ENCODE results near the gene MYO1B. TPM values are rescaled to one million over a fixed set of nuclear protein-coding genes. Genes with fewer than 3 reads are reported as not detected.

Gene MYO1B
- total RNA-seq, 1 experiment from 2014 or later = 241 TPM

DNA sequence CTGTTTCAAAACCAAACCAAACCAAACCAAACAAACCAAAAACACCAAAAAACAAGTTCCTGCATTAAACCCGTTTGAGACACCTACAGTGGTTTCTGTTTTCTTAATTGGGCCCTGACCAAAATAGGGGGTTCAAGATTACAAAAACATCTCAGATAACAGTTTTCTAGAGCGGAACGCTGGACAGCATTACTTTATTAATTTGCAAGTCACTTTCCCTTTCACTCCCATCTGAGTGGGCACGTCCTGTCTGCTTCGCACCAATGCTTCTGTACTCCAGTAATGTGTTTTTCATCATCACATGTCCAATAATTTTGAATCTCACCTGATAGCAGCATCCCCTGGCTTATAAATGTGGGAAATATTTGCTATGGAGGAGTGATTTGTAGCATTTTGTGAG, 11.7 kb upstream of the MYO1B start:
- no peaks in the 10 kb centered on the region for H3K9me3 Mint-ChIP-seq (ENCODE audit: unreplicated experiment)
- CTCF ChIA-PET = no interaction called here
- intact Hi-C loops (cut with micrococcal nuclease) = no loop called here
- DNase-seq (ENCODE audit: unreplicated experiment) = no peak
- H3K27me3 Mint-ChIP-seq (ENCODE audit: insufficient read depth, unreplicated experiment) = no peaks in the 10 kb centered on the region
- TF ChIP-seq, protein P1, sequence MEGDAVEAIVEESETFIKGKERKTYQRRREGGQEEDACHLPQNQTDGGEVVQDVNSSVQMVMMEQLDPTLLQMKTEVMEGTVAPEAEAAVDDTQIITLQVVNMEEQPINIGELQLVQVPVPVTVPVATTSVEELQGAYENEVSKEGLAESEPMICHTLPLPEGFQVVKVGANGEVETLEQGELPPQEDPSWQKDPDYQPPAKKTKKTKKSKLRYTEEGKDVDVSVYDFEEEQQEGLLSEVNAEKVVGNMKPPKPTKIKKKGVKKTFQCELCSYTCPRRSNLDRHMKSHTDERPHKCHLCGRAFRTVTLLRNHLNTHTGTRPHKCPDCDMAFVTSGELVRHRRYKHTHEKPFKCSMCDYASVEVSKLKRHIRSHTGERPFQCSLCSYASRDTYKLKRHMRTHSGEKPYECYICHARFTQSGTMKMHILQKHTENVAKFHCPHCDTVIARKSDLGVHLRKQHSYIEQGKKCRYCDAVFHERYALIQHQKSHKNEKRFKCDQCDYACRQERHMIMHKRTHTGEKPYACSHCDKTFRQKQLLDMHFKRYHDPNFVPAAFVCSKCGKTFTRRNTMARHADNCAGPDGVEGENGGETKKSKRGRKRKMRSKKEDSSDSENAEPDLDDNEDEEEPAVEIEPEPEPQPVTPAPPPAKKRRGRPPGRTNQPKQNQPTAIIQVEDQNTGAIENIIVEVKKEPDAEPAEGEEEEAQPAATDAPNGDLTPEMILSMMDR (IDR thresholded peaks at IDR 0.05; ENCODE audit: unreplicated experiment) = no peak
- BruUV-seq (replicated peaks) = no TSS peak
- POLR2A ChIA-PET = no interaction called here
- no peaks in the 10 kb centered on the region for H3K36me3 Mint-ChIP-seq (ENCODE audit: insufficient read depth, unreplicated experiment)
- no peak overlapping the region for H3K27ac Mint-ChIP-seq (ENCODE audit: low read depth, unreplicated experiment)
- no peak overlapping the region for H3K4me3 Mint-ChIP-seq (ENCODE audit: unreplicated experiment)
- peaks cover 13% of the 10 kb centered on the region for H3K4me1 Mint-ChIP-seq (ENCODE audit: insufficient read depth, unreplicated experiment)

DNA sequence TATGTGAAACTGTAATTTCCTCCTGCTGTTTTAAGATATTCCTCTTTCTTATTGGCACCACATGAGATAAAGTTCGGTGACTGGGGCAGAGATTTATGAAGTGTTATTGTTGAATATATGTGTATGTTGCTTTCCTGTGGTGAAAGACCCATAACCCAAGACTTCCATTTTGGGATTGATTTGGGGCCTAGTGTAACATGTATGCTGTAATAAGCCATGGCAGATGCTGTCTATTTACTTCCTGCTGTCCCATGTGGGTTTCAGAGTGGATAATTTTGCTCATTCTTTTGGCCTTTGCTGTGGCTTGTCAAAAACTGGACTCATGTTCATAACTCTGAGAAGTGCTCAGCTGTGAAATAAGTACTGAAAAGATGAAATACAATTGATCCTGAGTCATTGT, 10.8 kb upstream of the MYO1B start:
- Mint-ChIP-seq H3K9me3 (ENCODE audit: unreplicated experiment) (no peaks in the 10 kb centered on the region), H3K27me3 (ENCODE audit: insufficient read depth, unreplicated experiment) (no peaks in the 10 kb centered on the region), H3K27ac (ENCODE audit: low read depth, unreplicated experiment) (no peak overlapping the region), H3K4me1 (ENCODE audit: insufficient read depth, unreplicated experiment) (peaks cover 6% of the 10 kb centered on the region), H3K4me3 (ENCODE audit: unreplicated experiment) (no peak overlapping the region), H3K36me3 (ENCODE audit: insufficient read depth, unreplicated experiment) (no peaks in the 10 kb centered on the region)
- intact Hi-C loops (cut with micrococcal nuclease) = no loop called here
- POLR2A ChIA-PET = no interaction called here
- BruUV-seq (replicated peaks) = no TSS peak
- no peak for DNase-seq (ENCODE audit: unreplicated experiment)
- CTCF ChIA-PET = interaction anchor here (0.6 to 0.9 kb wide), 4 partner anchors 63 to 282 kb away, joined by 3 to 4 read pairs (median 4); no protein-coding TSS in a partner anchor
- TF ChIP-seq, protein P1 (IDR thresholded peaks at IDR 0.05; ENCODE audit: unreplicated experiment) = no peak

DNA sequence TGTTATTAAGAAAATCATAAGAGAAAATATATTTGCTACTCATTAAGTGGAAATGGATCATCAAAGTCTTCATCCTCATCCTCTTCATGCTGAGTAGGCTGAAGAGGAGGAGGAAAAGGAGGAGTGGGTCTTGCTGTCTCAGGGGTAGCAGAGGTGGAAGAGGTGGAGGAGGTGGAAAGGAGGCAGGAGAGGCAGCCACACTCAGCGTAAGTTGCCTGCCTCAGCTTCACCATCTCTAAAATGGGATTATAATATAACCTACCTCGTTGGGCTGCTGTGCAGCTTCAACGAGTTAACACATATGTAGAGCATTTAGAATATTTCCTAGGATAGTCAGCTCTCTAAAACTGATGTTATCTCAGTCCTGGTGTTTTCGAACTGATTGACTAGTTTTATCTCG, 4.3 kb upstream of the MYO1B start:
- ChIA-PET CTCF (interaction anchor here (1.1 to 1.7 kb wide), 2 partner anchors 22 to 261 kb away, joined by 3 to 7 read pairs; no protein-coding TSS in a partner anchor), POLR2A (interaction anchor here (0.7 kb wide), 1 partner anchor 68 kb away, joined by 3 read pairs; no protein-coding TSS in a partner anchor)
- no peak overlapping the region for H3K27ac Mint-ChIP-seq (ENCODE audit: low read depth, unreplicated experiment)
- no peaks in the 10 kb centered on the region for H3K4me1 Mint-ChIP-seq (ENCODE audit: insufficient read depth, unreplicated experiment)
- H3K9me3 Mint-ChIP-seq (ENCODE audit: unreplicated experiment) = no peaks in the 10 kb centered on the region
- H3K4me3 Mint-ChIP-seq (ENCODE audit: unreplicated experiment) = no peak overlapping the region
- H3K27me3 Mint-ChIP-seq (ENCODE audit: insufficient read depth, unreplicated experiment) = no peaks in the 10 kb centered on the region
- DNase-seq (ENCODE audit: unreplicated experiment) = no peak
- H3K36me3 Mint-ChIP-seq (ENCODE audit: insufficient read depth, unreplicated experiment) = no peaks in the 10 kb centered on the region
- intact Hi-C loops (cut with micrococcal nuclease) = no loop called here
- TF ChIP-seq, protein P1 (IDR thresholded peaks at IDR 0.05; ENCODE audit: unreplicated experiment) = no peak
- BruUV-seq (replicated peaks) = no TSS peak

DNA sequence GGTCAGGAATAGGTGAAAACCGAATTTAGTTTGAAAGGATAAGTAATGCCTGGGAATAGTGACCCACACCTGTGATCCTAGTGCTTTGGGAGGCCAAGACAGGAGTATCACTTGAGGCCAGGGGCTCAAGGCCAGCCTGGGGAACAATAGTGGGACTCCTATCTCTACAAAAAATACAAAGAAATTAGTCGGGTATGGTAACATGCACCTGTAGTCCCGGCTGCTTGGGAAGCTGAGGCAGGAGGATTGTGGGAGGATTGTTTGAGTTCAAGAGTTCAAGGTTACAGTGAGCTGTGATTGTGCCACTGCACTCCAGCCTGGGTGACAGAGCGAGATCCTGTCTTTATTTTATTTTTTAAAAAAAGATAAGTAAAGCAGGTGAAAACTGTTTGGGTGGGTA, 3.8 kb upstream of the MYO1B start:
- peaks cover 3% of the 10 kb centered on the region for H3K4me1 Mint-ChIP-seq (ENCODE audit: insufficient read depth, unreplicated experiment)
- no peaks in the 10 kb centered on the region for H3K27me3 Mint-ChIP-seq (ENCODE audit: insufficient read depth, unreplicated experiment)
- CTCF ChIA-PET = interaction anchor here (1.1 kb wide), 1 partner anchor 22 kb away, joined by 3 read pairs; no protein-coding TSS in a partner anchor
- intact Hi-C loops (cut with micrococcal nuclease) = no loop called here
- no TSS peak for BruUV-seq (replicated peaks)
- no peak overlapping the region for H3K27ac Mint-ChIP-seq (ENCODE audit: low read depth, unreplicated experiment)
- POLR2A ChIA-PET = interaction anchor here (0.6 kb wide), 1 partner anchor 10 kb away, joined by 3 read pairs; no protein-coding TSS in a partner anchor
- TF ChIP-seq, protein P1 (IDR thresholded peaks at IDR 0.05; ENCODE audit: unreplicated experiment) = no peak
- H3K36me3 Mint-ChIP-seq (ENCODE audit: insufficient read depth, unreplicated experiment) = no peaks in the 10 kb centered on the region
- H3K4me3 Mint-ChIP-seq (ENCODE audit: unreplicated experiment) = no peak overlapping the region
- DNase-seq (ENCODE audit: unreplicated experiment) = no peak
- H3K9me3 Mint-ChIP-seq (ENCODE audit: unreplicated experiment) = no peaks in the 10 kb centered on the region

All from MCF 10A (cell line).